Ectodermal cell (in vitro differentiated cells): ENCODE measurements around the gene TAF11L8. TPM values are rescaled to one million over a fixed set of nuclear protein-coding genes. Genes with fewer than 3 reads are reported as not detected.
"Not testable (repeated sequence)": the region's sequence is repeated elsewhere in the genome, so short reads cannot be mapped to it uniquely, and the experiment has no call there.

Experiments used
- H3K27ac ChIP-seq: 2 replicates; pipeline ENCODE4 v1.7.0; 2013; ENCODE audit warnings: mild to moderate bottlenecking, low read depth, low read length; ENCODE audit not compliant: insufficient read depth, poor library complexity, severe bottlenecking
- H3K27me3 ChIP-seq: 2 replicates; pipeline ENCODE4 v1.7.0; 2013; ENCODE audit warnings: mild to moderate bottlenecking, low read length; ENCODE audit not compliant: insufficient read depth, control insufficient read depth, poor library complexity, severe bottlenecking
- H3K36me3 ChIP-seq: one replicate; pipeline ENCODE4 v1.7.0; 2013; ENCODE audit warnings: low read length; ENCODE audit not compliant: control insufficient read depth, insufficient read depth
- H3K4me1 ChIP-seq: one replicate; pipeline ENCODE4 v1.7.0; 2013; ENCODE audit warnings: low read length; ENCODE audit not compliant: control insufficient read depth, insufficient read depth
- H3K4me3 ChIP-seq: 2 replicates; pipeline ENCODE4 v1.7.0; 2013; ENCODE audit warnings: low read depth, low read length, control low read depth; ENCODE audit not compliant: insufficient read depth
- H3K9me3 ChIP-seq: 2 replicates; pipeline ENCODE4 v1.7.0; 2013; ENCODE audit warnings: mild to moderate bottlenecking, low read length, moderate library complexity; ENCODE audit not compliant: control insufficient read depth
- WGBS, 2 experiments: methylation state at CpG; one replicate each; pipeline ENCODE4 v1.1.7; 2013; ENCODE audit warnings: missing lambda C conversion rate in 2 of 2; 5-methylcytosine and 5-hydroxymethylcytosine counted together
- polyA plus RNA-seq, 4 experiments: library from polyadenylated mRNA; stranded (reverse); fragments of 50-300 nt; gene quantifications; one replicate each; pipeline ENCODE4 v1.2.3, GENCODE V29; 2013

The TAF11L8 gene
- not detected for polyA plus RNA-seq (2013, experiment 1 of 4)
- polyA plus RNA-seq (2013, experiment 2 of 4) = not detected
- not detected for polyA plus RNA-seq (2013, experiment 3 of 4)
- polyA plus RNA-seq (2013, experiment 4 of 4) = not detected

GRCh38 chr5:17590860-17591259, at the start of gene TAF11L8:
TAF11L8 (minus strand) TSS chr5:17590960.
- not testable (repeated sequence) for H3K9me3 ChIP-seq, H3K4me3 ChIP-seq, H3K4me1 ChIP-seq, H3K36me3 ChIP-seq, H3K27ac ChIP-seq, H3K27me3 ChIP-seq
- no CpG with 5 or more reads among the region's 16 CpGs for WGBS, 2 experiments

- H3K4me3 ChIP-seq = no peak within 1 kb of the TSS
- H3K9me3 ChIP-seq = no peaks in the 10 kb centered on the region
- H3K36me3 ChIP-seq = no peaks in the 10 kb centered on the region
- H3K27me3 ChIP-seq = no peaks in the 10 kb centered on the region
- no peaks in the 10 kb centered on the region for H3K4me1 ChIP-seq
- H3K27ac ChIP-seq = no peak within 1 kb of the TSS
- 94% methylated on average over 5 of the region's 5 CpGs for WGBS, 2 experiments
Measured at GRCh38 chr5:17634160-17634559, 43.4 kb upstream of the TAF11L8 start, which contains the start of gene TAF11L14. TAF11L14 (plus strand) TSS chr5:17634460.

GRCh38 chr5:17631788-17632187, 41.0 kb upstream of the TAF11L8 start, which contains the start of gene TAF11L13:
TAF11L13 (plus strand) TSS chr5:17632088.
- not testable (repeated sequence) for H3K27me3 ChIP-seq, H3K9me3 ChIP-seq, H3K36me3 ChIP-seq, H3K4me3 ChIP-seq, H3K27ac ChIP-seq, H3K4me1 ChIP-seq
- 100% methylated on average over 1 to 2 of the region's 12 CpGs for WGBS, 2 experiments

GRCh38 chr5:17625686-17626085, 34.9 kb upstream of the TAF11L8 start:
- Histone ChIP-seq H3K9me3 (no peaks in the 10 kb centered on the region), H3K27me3 (no peaks in the 10 kb centered on the region), H3K4me1 (no peaks in the 10 kb centered on the region), H3K36me3 (no peaks in the 10 kb centered on the region), H3K4me3 (no peak overlapping the region), H3K27ac (no peak overlapping the region)
- 95 to 97% methylated on average over 11 of the region's 11 CpGs for WGBS, 2 experiments

- no peaks in the 10 kb centered on the region for H3K4me1 ChIP-seq
- H3K9me3 ChIP-seq = no peaks in the 10 kb centered on the region
- 87 to 88% methylated on average over 17 of the region's 17 CpGs for WGBS, 2 experiments
- no peaks in the 10 kb centered on the region for H3K36me3 ChIP-seq
- H3K27me3 ChIP-seq = no peaks in the 10 kb centered on the region
- H3K27ac ChIP-seq = no peak overlapping the region
- no peak overlapping the region for H3K4me3 ChIP-seq
Measured at GRCh38 chr5:17620627-17621026, 29.9 kb upstream of the TAF11L8 start.

GRCh38 chr5:17619354-17619753, 28.6 kb upstream of the TAF11L8 start:
- no peaks in the 10 kb centered on the region for H3K4me1 ChIP-seq
- H3K36me3 ChIP-seq = no peaks in the 10 kb centered on the region
- H3K4me3 ChIP-seq = no peak overlapping the region
- WGBS, 2 experiments = 93 to 100% methylated on average over 3 of the region's 3 CpGs
- no peaks in the 10 kb centered on the region for H3K27me3 ChIP-seq
- no peak overlapping the region for H3K27ac ChIP-seq
- no peaks in the 10 kb centered on the region for H3K9me3 ChIP-seq

GRCh38 chr5:17614872-17615605, 24.3 kb upstream of the TAF11L8 start:
- 95% methylated on average over 17 of the region's 17 CpGs for WGBS, 2 experiments

GRCh38 chr5:17610092-17610491, 19.3 kb upstream of the TAF11L8 start, which contains the start of gene TAF11L12:
TAF11L12 (plus strand) TSS chr5:17610392.
- H3K27ac ChIP-seq, H3K4me3 ChIP-seq, H3K4me1 ChIP-seq, H3K9me3 ChIP-seq, H3K36me3 ChIP-seq, H3K27me3 ChIP-seq: not testable (repeated sequence)
- WGBS, 2 experiments = 95 to 100% methylated on average over 2 of the region's 2 CpGs

More at GRCh38 chr5:17614872-17615605, 24.3 kb upstream of the TAF11L8 start:
- Histone ChIP-seq H3K27me3 (no peaks in the 10 kb centered on the region), H3K9me3 (no peaks in the 10 kb centered on the region), H3K4me3 (no peak overlapping the region), H3K4me1 (no peaks in the 10 kb centered on the region), H3K27ac (no peak overlapping the region), H3K36me3 (no peaks in the 10 kb centered on the region)

- H3K36me3 ChIP-seq, H3K9me3 ChIP-seq, H3K4me1 ChIP-seq, H3K4me3 ChIP-seq, H3K27me3 ChIP-seq, H3K27ac ChIP-seq: not testable (repeated sequence)
- 77 to 100% methylated on average over 3 of the region's 4 CpGs for WGBS, 2 experiments
Measured at GRCh38 chr5:17607461-17607860, 16.7 kb upstream of the TAF11L8 start.

- Histone ChIP-seq H3K4me3 (no peak overlapping the region), H3K27ac (no peak overlapping the region), H3K9me3 (no peaks in the 10 kb centered on the region), H3K36me3 (no peaks in the 10 kb centered on the region), H3K4me1 (no peaks in the 10 kb centered on the region), H3K27me3 (no peaks in the 10 kb centered on the region)
- 94 to 96% methylated on average over 14 of the region's 14 CpGs for WGBS, 2 experiments
Measured at GRCh38 chr5:17604951-17605350, 14.2 kb upstream of the TAF11L8 start.
